ENCODE measurements around the gene FUBP1. TPM values are rescaled to one million over a fixed set of nuclear protein-coding genes. Genes with fewer than 3 reads are reported as not detected.

The FUBP1 gene
- total RNA-seq, 4 donors from 2014 or later: 99.0 to 136 (median 121) TPM

DNA sequence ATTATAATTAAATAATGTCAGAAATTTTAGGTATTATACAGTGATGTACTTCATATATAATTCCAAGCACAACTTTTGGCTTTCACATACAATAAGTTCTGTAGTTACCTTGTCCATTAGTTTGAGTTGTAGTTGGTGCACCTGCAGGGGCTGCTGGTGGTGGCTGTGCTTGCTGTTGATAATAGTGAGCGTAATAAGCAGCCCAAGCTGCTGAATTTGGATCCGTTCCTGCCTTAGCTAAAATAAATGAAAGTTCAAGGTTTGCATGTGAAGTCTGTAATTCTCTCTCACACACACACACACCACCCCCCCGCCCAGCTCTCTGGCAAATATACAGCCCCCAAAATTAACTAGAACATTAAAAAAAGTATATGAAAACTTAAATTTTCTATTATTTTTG is 22.4 kb downstream of the FUBP1 start:
- WGBS, 2 donors: 85 to 96% methylated on average over 3 of the region's 3 CpGs
- H3K27ac ChIP-seq: no peak overlapping the region
- no peak overlapping the region for H3K4me3 ChIP-seq
- H3K4me1 ChIP-seq: peaks cover 0 to under 1% (median 0%) of the 10 kb centered on the region in 4 donors
- peaks cover 3 to 97% (median 35%) of the 10 kb centered on the region in 3 donors for H3K36me3 ChIP-seq
- no peak for DNase-seq (ENCODE audit: low spot score in 2 of 2)
- TF ChIP-seq POLR2A (IDR thresholded peaks at IDR 0.05): no peak
- TF ChIP-seq, protein P1, sequence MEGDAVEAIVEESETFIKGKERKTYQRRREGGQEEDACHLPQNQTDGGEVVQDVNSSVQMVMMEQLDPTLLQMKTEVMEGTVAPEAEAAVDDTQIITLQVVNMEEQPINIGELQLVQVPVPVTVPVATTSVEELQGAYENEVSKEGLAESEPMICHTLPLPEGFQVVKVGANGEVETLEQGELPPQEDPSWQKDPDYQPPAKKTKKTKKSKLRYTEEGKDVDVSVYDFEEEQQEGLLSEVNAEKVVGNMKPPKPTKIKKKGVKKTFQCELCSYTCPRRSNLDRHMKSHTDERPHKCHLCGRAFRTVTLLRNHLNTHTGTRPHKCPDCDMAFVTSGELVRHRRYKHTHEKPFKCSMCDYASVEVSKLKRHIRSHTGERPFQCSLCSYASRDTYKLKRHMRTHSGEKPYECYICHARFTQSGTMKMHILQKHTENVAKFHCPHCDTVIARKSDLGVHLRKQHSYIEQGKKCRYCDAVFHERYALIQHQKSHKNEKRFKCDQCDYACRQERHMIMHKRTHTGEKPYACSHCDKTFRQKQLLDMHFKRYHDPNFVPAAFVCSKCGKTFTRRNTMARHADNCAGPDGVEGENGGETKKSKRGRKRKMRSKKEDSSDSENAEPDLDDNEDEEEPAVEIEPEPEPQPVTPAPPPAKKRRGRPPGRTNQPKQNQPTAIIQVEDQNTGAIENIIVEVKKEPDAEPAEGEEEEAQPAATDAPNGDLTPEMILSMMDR (IDR thresholded peaks at IDR 0.05): no peak
- TF ChIP-seq EP300 (IDR thresholded peaks at IDR 0.05): no peak
- H3K27me3 ChIP-seq: no peaks in the 10 kb centered on the region
- H3K9me3 ChIP-seq: no peaks in the 10 kb centered on the region

GRCh38 chr1:77955709-77956108 is 23.2 kb downstream of the FUBP1 start:
- no peak overlapping the region for H3K4me3 ChIP-seq
- H3K9me3 ChIP-seq: no peaks in the 10 kb centered on the region
- no peaks in the 10 kb centered on the region for H3K27me3 ChIP-seq
- WGBS, 2 donors: 88 to 90% methylated on average over 3 of the region's 3 CpGs
- peaks cover 3 to 96% (median 28%) of the 10 kb centered on the region in 3 donors for H3K36me3 ChIP-seq
- no peak for DNase-seq (ENCODE audit: low spot score in 2 of 2)
- peaks cover 0 to 4% (median 0%) of the 10 kb centered on the region in 4 donors for H3K4me1 ChIP-seq
- TF ChIP-seq EP300 (IDR thresholded peaks at IDR 0.05) (no peak), POLR2A (IDR thresholded peaks at IDR 0.05) (no peak)
- TF ChIP-seq, protein P1 (IDR thresholded peaks at IDR 0.05): no peak
- H3K27ac ChIP-seq: no peak overlapping the region

DNA sequence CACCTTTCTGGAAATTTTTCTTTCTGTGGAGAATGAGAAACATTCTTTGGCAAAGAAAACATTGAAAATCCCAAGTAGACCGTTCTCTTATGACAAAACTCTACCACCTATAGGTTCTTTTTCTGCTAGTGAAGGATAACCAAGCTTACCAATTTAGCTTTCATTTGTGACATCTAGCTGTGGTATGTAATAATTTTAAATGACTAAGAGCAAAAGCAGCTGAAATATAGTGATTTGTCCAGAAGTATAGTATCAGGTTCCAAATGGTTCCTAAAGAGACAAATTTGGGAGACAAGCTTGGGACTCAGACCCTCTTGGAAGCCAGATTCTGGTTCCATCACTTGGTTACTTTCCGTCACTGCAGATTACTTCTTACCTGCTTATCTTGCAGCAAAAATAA is 24.4 kb downstream of the FUBP1 start:
- Histone ChIP-seq H3K36me3 (peaks cover 0 to 92% (median 24%) of the 10 kb centered on the region in 3 donors), H3K9me3 (no peaks in the 10 kb centered on the region), H3K27me3 (no peaks in the 10 kb centered on the region), H3K27ac (no peak overlapping the region), H3K4me3 (no peak overlapping the region), H3K4me1 (peaks cover 0 to 11% (median 0%) of the 10 kb centered on the region in 4 donors)
- no peak for DNase-seq (ENCODE audit: low spot score in 2 of 2)
- TF ChIP-seq, protein P1 (IDR thresholded peaks at IDR 0.05): no peak
- TF ChIP-seq POLR2A (IDR thresholded peaks at IDR 0.05): no peak
- TF ChIP-seq EP300 (IDR thresholded peaks at IDR 0.05): no peak
- WGBS, 2 donors: 94 to 95% methylated on average over 2 of the region's 2 CpGs

GRCh38 chr1:77953907-77954306 is 25.0 kb downstream of the FUBP1 start:
- H3K9me3 ChIP-seq: no peaks in the 10 kb centered on the region

DNA sequence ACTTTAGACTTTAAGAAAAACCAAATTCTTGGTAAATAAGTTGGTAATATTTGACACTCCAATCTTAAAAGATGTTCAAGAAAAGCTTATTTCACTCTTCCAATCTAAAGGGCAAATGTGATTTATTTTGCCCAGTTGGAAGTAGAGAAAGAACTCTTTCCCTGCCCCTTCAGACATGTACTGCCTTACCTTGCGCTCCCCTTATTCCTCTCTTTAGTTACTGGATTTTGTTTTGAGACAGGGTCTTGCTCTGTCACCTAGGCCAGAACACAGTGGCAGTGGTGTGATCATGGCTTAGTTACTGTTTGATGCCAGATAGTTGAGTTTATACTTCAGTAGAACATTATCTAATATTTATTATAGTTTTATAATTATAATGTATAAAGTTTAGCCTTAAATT is 27.5 kb downstream of the FUBP1 start:
- no peak overlapping the region for H3K4me3 ChIP-seq
- 97 to 100% methylated on average over 1 of the region's 1 CpG for WGBS, 2 donors
- no peak overlapping the region for H3K27ac ChIP-seq
- TF ChIP-seq EP300 (IDR thresholded peaks at IDR 0.05) (no peak), POLR2A (IDR thresholded peaks at IDR 0.05) (no peak)
- TF ChIP-seq, protein P1 (IDR thresholded peaks at IDR 0.05): no peak
- no peak for DNase-seq (ENCODE audit: low spot score in 2 of 2)
- H3K9me3 ChIP-seq: no peaks in the 10 kb centered on the region
- no peaks in the 10 kb centered on the region for H3K27me3 ChIP-seq
- peaks cover 0 to 18% (median 4%) of the 10 kb centered on the region in 4 donors for H3K4me1 ChIP-seq
- peaks cover 0 to 66% (median 13%) of the 10 kb centered on the region in 3 donors for H3K36me3 ChIP-seq

More at GRCh38 chr1:77953907-77954306, 25.0 kb downstream of the FUBP1 start:
- WGBS, 2 donors: 95% methylated on average over 3 of the region's 3 CpGs
- Histone ChIP-seq H3K27ac (no peak overlapping the region), H3K27me3 (no peaks in the 10 kb centered on the region), H3K4me1 (peaks cover 0 to 16% (median 2%) of the 10 kb centered on the region in 4 donors), H3K4me3 (no peak overlapping the region), H3K36me3 (peaks cover 0 to 89% (median 18%) of the 10 kb centered on the region in 3 donors)
- DNase-seq (ENCODE audit: low spot score in 2 of 2): no peak
- TF ChIP-seq POLR2A (IDR thresholded peaks at IDR 0.05) (no peak), EP300 (IDR thresholded peaks at IDR 0.05) (no peak)
- TF ChIP-seq, protein P1 (IDR thresholded peaks at IDR 0.05): no peak
